Spleen (tissue), 11 donors: ENCODE measurements around the gene GGCX. TPM values are rescaled to one million over a fixed set of nuclear protein-coding genes. Genes with fewer than 3 reads are reported as not detected.
"Not testable (repeated sequence)": the region's sequence is repeated elsewhere in the genome, so short reads cannot be mapped to it uniquely, and the experiment has no call there.

Experiments used
- DNase-seq: peaks from one replicate; pipeline ENCODE4 v3.0.0-alpha.2; 2020
- H3K27ac ChIP-seq, 8 donors: fragments of 200-600 bp; sonication (generic) in 7 of 8; 1 replicate in 4 of 8; 2 replicates in 4 of 8; pipeline versions ENCODE4 v1.5.0 to v1.8.0; 2016 to 2021; ENCODE audit warnings: inconsistent platforms in 4 of 8, mild to moderate bottlenecking in 4 of 8, moderate library complexity in 1 of 8
- H3K27me3 ChIP-seq, 7 donors: fragments of 200-600 bp; sonication (generic) in 6 of 7; replicated peaks in 1 of 7; 1 replicate in 4 of 7; 2 replicates in 3 of 7; pipeline versions ENCODE4 v1.5.0 to v1.8.0; 2016 to 2021; ENCODE audit warnings: inconsistent platforms in 3 of 7, mild to moderate bottlenecking in 1 of 7
- H3K36me3 ChIP-seq, 6 donors: fragments of 200-600 bp; sonication (generic) in 5 of 6; 1 replicate in 4 of 6; 2 replicates in 2 of 6; pipeline versions ENCODE4 v1.5.0 to v1.8.0; 2016 to 2021; ENCODE audit warnings: inconsistent platforms in 2 of 6
- H3K4me1 ChIP-seq, 6 donors: fragments of 200-600 bp; sonication (generic) in 5 of 6; 1 replicate in 3 of 6; 2 replicates in 3 of 6; pipeline versions ENCODE4 v1.5.0 to v1.8.0; 2016 to 2021; ENCODE audit warnings: inconsistent platforms in 3 of 6
- H3K4me3 ChIP-seq, 8 donors: fragments of 200-600 bp; sonication (generic) in 7 of 8; 1 replicate in 4 of 8; 2 replicates in 4 of 8; pipeline versions ENCODE4 v1.5.0 to v1.8.0; 2016 to 2021; ENCODE audit warnings: inconsistent platforms in 4 of 8, mild to moderate bottlenecking in 4 of 8, moderate library complexity in 2 of 8
- H3K9me3 ChIP-seq, 8 donors: fragments of 200-600 bp; sonication (generic) in 7 of 8; 1 replicate in 4 of 8; 2 replicates in 4 of 8; pipeline versions ENCODE4 v1.5.0 to v1.8.0; 2016 to 2021; ENCODE audit warnings: inconsistent platforms in 4 of 8
- POLR2A ChIP-seq, 3 donors: fragments of 450-650 bp; IDR thresholded peaks; one replicate each; pipeline ENCODE4 v1.5.1; 2017; ENCODE audit warnings: antibody characterized with exemption in 3 of 3, mild to moderate bottlenecking in 1 of 3
- POLR2AphosphoS5 ChIP-seq, 3 donors: sonication (generic); formaldehyde crosslinking; IDR thresholded peaks; one replicate each; pipeline ENCODE4 v1.5.1; 2017; ENCODE audit warnings: antibody characterized with exemption in 3 of 3
- WGBS, 5 donors: extraction: QIAGEN DNeasy Blood & Tissue Kit in 3 of 5; methylation state at CpG; one replicate each; pipeline versions ENCODE4 v1.1.5 to v1.1.7; 2013 to 2018; 5-methylcytosine and 5-hydroxymethylcytosine counted together
- intact Hi-C: fragments of 100-400 bp; cut with DNase I; formaldehyde crosslinking; loops from one replicate; pipeline ENCODE4 v1.15.0; 2023; ENCODE audit warnings: low total_unique reads
- polyA plus RNA-seq, 3 donors: library from polyadenylated mRNA; stranded (reverse); fragments of 200-250 nt; gene quantifications; one replicate each; pipeline ENCODE4 v1.2.1, GENCODE V29; 2013
- total RNA-seq, 7 donors: library from RNA; depleted of rRNA in 3 of 7; stranded (reverse); fragments of >200 nt in 3 of 7; fragmentation: NEBNext Ultra II Directional in 4 of 7; extraction: Animal tissue kit (Norgen Biotek cat#: 25700) in 4 of 7; gene quantifications; one replicate each; pipeline versions ENCODE4 v1.1.0 to v1.2.1, GENCODE V29; 2016 to 2021
- TF ChIP-seq, protein P1 (sequence below), 11 experiments: fragments of 200-600 bp in 7 of 11; fragments of 450-650 bp in 4 of 11; sonication (generic) in 4 of 11; IDR thresholded peaks in 8 of 11; conservative IDR thresholded peaks in 3 of 11; 1 replicate in 7 of 11; 2 replicates in 4 of 11; pipeline versions ENCODE4 v1.4.0 to v1.8.0; 2016 to 2021; ENCODE audit warnings: antibody characterized with exemption in 11 of 11, inconsistent platforms in 4 of 11, mild to moderate bottlenecking in 1 of 11
- donor health status: healthy with polysubstance abuse.
- donor health status: DM: no; HTN: no; CAD: no; lungs with moderate emphysema.
- donor health status: DM: no; HTN: no; CAD: no.
- donor health status: Bipolar disorder and iron deficiency.
- donor health status: healthy.
- donor health status: DM: no; HTN: no; CAD: no.
- donor health status: DM: yes; HTN: yes; CAD: no.

The GGCX gene
- total and polyA plus RNA-seq, 10 donors = 11.0 to 42.1 (median 29.5) TPM

DNA sequence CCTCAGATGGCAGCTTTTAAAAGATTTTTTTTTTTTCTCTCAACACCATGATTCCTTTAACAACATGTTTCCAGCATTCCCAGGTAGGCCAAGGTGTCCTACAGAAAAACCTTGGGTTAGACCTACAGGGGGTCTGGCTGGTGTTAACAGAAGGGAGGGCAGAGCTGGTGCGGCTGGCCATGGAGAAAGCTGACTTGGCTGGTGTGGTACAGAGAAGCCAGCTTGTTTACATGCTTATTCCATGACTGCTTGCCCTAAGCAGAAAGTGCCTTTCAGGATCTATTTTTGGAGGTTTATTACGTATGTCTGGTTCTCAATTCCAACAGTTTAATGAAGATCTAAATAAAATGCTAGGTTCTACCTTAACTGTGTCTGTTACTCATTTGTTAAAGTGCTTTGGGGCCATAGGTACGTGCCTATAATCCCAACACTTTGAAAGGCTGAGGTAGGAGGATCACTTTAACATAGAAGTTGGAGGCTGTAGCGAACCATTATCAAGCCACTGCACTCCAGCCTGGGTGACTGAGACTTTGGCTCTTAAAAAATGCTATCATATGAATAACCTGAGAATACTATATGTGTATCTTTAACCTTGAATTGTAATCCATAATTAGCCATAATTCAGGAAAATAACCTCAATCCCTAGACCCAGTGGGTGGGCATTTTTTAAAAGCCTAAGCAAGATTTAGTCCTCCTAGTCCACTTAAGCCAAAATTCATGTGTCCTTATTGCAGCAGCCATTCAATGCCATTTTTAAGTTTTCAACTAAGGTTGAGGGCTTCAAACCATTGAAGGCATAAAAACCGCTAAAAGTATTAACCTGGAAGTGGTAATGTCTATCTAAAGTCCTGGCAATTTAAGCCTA, 16.1 kb downstream of the GGCX start:
- H3K4me3 ChIP-seq, H3K27ac ChIP-seq, H3K9me3 ChIP-seq, intact Hi-C loops, H3K27me3 ChIP-seq: not testable (repeated sequence)
- 85 to 92% (median 89%) methylated on average over 4 to 5 of the region's 5 CpGs for WGBS, 5 donors
- peaks cover 13 to 43% (median 27%) of the 10 kb centered on the region in 6 donors for H3K4me1 ChIP-seq
- peak in 1 of 3 donors; percentile 49 for TF ChIP-seq POLR2AphosphoS5 (IDR thresholded peaks at IDR 0.05)
- DNase-seq = peak; percentile 25
- H3K36me3 ChIP-seq = peaks cover 3 to 95% (median 62%) of the 10 kb centered on the region in 6 donors

DNA sequence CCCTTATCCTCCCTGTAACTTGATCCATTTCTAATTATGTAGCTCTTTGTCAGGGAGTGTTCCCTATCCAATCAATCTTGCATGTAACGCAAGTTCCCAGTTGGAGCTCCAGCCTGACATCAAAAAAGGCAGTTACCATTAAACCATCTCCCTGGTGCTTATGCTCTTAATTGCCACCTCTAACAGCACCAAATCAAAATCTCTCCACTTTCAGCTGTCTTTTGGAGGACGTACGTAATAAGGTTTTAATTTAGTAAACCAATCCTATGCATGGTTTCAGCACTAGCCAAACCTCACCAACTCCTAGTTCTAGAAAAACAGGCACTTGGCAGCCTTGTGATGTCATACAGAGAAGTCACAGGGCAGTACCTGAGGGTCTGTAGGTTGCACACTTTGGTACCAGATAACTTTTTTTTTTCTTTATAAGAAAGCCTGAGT, 17.0 kb downstream of the GGCX start:
- intact Hi-C loops, H3K27ac ChIP-seq, H3K4me3 ChIP-seq, H3K9me3 ChIP-seq, DNase-seq, H3K27me3 ChIP-seq: not testable (repeated sequence)
- peaks cover 13 to 44% (median 27%) of the 10 kb centered on the region in 6 donors for H3K4me1 ChIP-seq
- WGBS, 5 donors = 83 to 93% (median 89%) methylated on average over 3 of the region's 3 CpGs
- peaks cover 3 to 86% (median 57%) of the 10 kb centered on the region in 6 donors for H3K36me3 ChIP-seq

DNA sequence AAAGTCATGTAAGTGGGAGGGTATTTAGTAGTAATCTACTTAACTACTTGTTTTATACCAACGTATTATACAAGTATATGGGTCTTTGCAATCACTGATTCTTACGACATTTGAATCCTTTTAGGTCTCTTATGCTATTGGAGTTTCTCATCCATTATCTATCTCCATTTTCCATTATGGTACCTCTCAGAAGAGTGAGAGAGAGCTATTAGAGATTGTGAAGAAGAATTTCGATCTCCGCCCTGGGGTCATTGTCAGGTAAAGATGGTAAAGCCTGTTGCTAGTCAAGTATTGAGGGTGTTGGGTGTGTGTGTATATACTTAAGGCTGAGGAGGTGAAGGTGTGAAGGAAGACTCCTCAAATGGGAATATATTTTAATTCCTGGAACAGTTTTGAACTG, 18.5 kb downstream of the GGCX start:
- peaks cover 3 to 71% (median 57%) of the 10 kb centered on the region in 6 donors for H3K36me3 ChIP-seq
- DNase-seq = no peak
- peaks cover 13 to 47% (median 29%) of the 10 kb centered on the region in 6 donors for H3K4me1 ChIP-seq
- H3K4me3 ChIP-seq = no peak overlapping the region
- intact Hi-C loops = no loop called here
- no peak overlapping the region for H3K27ac ChIP-seq
- H3K9me3 ChIP-seq = no peaks in the 10 kb centered on the region
- TF ChIP-seq POLR2A (IDR thresholded peaks at IDR 0.05) (no peak), POLR2AphosphoS5 (IDR thresholded peaks at IDR 0.05) (no peak)
- TF ChIP-seq, protein P1, sequence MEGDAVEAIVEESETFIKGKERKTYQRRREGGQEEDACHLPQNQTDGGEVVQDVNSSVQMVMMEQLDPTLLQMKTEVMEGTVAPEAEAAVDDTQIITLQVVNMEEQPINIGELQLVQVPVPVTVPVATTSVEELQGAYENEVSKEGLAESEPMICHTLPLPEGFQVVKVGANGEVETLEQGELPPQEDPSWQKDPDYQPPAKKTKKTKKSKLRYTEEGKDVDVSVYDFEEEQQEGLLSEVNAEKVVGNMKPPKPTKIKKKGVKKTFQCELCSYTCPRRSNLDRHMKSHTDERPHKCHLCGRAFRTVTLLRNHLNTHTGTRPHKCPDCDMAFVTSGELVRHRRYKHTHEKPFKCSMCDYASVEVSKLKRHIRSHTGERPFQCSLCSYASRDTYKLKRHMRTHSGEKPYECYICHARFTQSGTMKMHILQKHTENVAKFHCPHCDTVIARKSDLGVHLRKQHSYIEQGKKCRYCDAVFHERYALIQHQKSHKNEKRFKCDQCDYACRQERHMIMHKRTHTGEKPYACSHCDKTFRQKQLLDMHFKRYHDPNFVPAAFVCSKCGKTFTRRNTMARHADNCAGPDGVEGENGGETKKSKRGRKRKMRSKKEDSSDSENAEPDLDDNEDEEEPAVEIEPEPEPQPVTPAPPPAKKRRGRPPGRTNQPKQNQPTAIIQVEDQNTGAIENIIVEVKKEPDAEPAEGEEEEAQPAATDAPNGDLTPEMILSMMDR (IDR thresholded peaks at IDR 0.05 in 8 of 11, conservative IDR thresholded peaks at IDR 0.05 in 3 of 11) = no peak
- WGBS, 5 donors = 84 to 93% (median 86%) methylated on average over 4 of the region's 4 CpGs
- H3K27me3 ChIP-seq = no peaks in the 10 kb centered on the region

DNA sequence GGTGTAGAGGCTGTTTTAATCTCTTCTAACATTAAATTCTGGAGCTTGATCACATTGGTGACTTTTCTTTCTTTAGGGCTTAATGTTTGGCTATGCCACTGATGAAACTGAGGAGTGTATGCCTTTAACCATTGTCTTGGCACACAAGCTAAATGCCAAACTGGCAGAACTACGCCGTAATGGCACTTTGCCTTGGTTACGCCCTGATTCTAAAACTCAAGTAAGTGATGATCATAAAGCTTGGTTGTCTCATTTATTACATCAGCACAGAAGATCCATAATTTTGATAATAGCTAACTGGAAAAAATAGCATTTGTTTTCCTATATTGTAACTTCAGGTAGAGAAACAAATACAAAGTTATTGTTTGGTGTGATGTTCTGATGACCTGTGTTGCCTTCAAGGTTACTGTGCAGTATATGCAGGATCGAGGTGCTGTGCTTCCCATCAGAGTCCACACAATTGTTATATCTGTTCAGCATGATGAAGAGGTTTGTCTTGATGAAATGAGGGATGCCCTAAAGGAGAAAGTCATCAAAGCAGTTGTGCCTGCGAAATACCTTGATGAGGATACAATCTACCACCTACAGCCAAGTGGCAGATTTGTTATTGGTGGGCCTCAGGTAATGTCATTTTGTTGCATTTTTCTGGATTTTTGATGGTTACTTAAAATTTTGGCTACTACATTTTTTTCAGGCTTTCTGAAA, 19.4 kb downstream of the GGCX start:
- Histone ChIP-seq H3K27me3 (no peaks in the 10 kb centered on the region), H3K27ac (peak overlapping the region in 3 of 8 donors; percentile 18 to 99 (median 92)), H3K36me3 (peaks cover 3 to 62% (median 54%) of the 10 kb centered on the region in 6 donors), H3K9me3 (no peaks in the 10 kb centered on the region), H3K4me3 (peak overlapping the region in 2 of 8 donors; percentile 78 to 97), H3K4me1 (peaks cover 20 to 56% (median 38%) of the 10 kb centered on the region in 6 donors)
- intact Hi-C loops = no loop called here
- TF ChIP-seq POLR2A (IDR thresholded peaks at IDR 0.05) = no peak
- TF ChIP-seq, protein P1 (IDR thresholded peaks at IDR 0.05 in 8 of 11, conservative IDR thresholded peaks at IDR 0.05 in 3 of 11) = no peak
- no peak for TF ChIP-seq POLR2AphosphoS5 (IDR thresholded peaks at IDR 0.05)
- 73 to 85% (median 75%) methylated on average over 5 of the region's 5 CpGs for WGBS, 5 donors
- DNase-seq = no peak

DNA sequence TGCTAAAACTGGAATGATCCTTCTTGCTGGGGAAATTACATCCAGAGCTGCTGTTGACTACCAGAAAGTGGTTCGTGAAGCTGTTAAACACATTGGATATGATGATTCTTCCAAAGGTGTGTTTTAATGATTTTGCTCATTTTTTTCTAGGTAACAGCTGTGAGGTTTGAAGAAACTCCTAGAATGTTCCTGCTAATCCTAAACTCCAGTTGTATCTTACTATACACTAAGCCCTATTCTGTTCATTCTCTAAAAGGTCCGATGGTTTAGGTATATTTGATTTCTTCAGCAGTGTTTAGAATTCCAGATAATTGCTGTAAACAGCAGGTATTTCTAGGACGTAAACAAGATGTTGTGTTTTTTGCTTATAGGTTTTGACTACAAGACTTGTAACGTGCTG, 20.0 kb downstream of the GGCX start:
- TF ChIP-seq POLR2A (IDR thresholded peaks at IDR 0.05) = no peak
- TF ChIP-seq POLR2AphosphoS5 (IDR thresholded peaks at IDR 0.05) = no peak
- TF ChIP-seq, protein P1 (IDR thresholded peaks at IDR 0.05 in 8 of 11, conservative IDR thresholded peaks at IDR 0.05 in 3 of 11) = no peak
- WGBS, 5 donors = 45 to 60% (median 55%) methylated on average over 4 of the region's 4 CpGs
- DNase-seq = no peak
- peak overlapping the region in 6 of 8 donors; percentile 78 to 97 (median 88) for H3K4me3 ChIP-seq
- intact Hi-C loops = no loop called here
- peaks cover 20 to 62% (median 40%) of the 10 kb centered on the region in 6 donors for H3K4me1 ChIP-seq
- no peaks in the 10 kb centered on the region for H3K27me3 ChIP-seq
- peak overlapping the region in 3 of 8 donors; percentile 92 to 99 (median 99) for H3K27ac ChIP-seq
- peaks cover 3 to 56% (median 52%) of the 10 kb centered on the region in 6 donors for H3K36me3 ChIP-seq
- H3K9me3 ChIP-seq = no peaks in the 10 kb centered on the region
